ENCODE data around the gene ARMC5. TPM values are rescaled to one million over a fixed set of nuclear protein-coding genes. Genes with fewer than 3 reads are reported as not detected.
"Not testable (repeated sequence)": the region's sequence is repeated elsewhere in the genome, so short reads cannot be mapped to it uniquely, and the experiment has no call there.

The ARMC5 gene
- total RNA-seq: 6.2 TPM
- long read RNA-seq, transcript ARMC5-201 (6 exons, 3,612 nt): major isoform, 19 of 27 reads
- long read RNA-seq, partial matches to known transcripts: 7 of 27 reads
- long read RNA-seq, other reads (novel, unspliced or antisense): 0 of 27 reads

GRCh38 chr16:31458844-31459686 is at the start of gene ARMC5:
ARMC5 (plus strand) TSS chr16:31459501; CDS start chr16:31459525, 24 bp downstream.
- peak; percentile 98 for DNase-seq (ENCODE audit: low spot score)
- intact Hi-C loops (cut with DNase I): loop anchor here (5.0 to 10.0 kb wide), 5 partner anchors 48 to 504 kb away; partner anchors contain the start of genes RUSF1, SETD1A and ZNF267

GRCh38 chr16:31410082-31410481 is 49.2 kb upstream of the ARMC5 start:
- intact Hi-C loops (cut with DNase I): no loop called here
- no peak for DNase-seq (ENCODE audit: low spot score)

- intact Hi-C loops (cut with DNase I): no loop called here
- no peak for DNase-seq (ENCODE audit: low spot score)
Measured at GRCh38 chr16:31411024-31411844, 48.1 kb upstream of the ARMC5 start.

GRCh38 chr16:31412750-31413149 is 46.6 kb upstream of the ARMC5 start:
- intact Hi-C loops (cut with DNase I): no loop called here
- no peak for DNase-seq (ENCODE audit: low spot score)

- intact Hi-C loops (cut with DNase I): no loop called here
- DNase-seq (ENCODE audit: low spot score): no peak
Measured at GRCh38 chr16:31413381-31413780, 45.9 kb upstream of the ARMC5 start.

GRCh38 chr16:31413943-31414342 is 45.4 kb upstream of the ARMC5 start:
- no peak for DNase-seq (ENCODE audit: low spot score)
- intact Hi-C loops (cut with DNase I): no loop called here

- intact Hi-C loops (cut with DNase I): no loop called here
- DNase-seq (ENCODE audit: low spot score): no peak
Measured at GRCh38 chr16:31414706-31415105, 44.6 kb upstream of the ARMC5 start.

GRCh38 chr16:31416371-31416770 is 42.9 kb upstream of the ARMC5 start:
- intact Hi-C loops (cut with DNase I): no loop called here
- DNase-seq (ENCODE audit: low spot score): no peak

GRCh38 chr16:31417036-31417435 is 42.3 kb upstream of the ARMC5 start:
- intact Hi-C loops (cut with DNase I); DNase-seq (ENCODE audit: low spot score): not testable (repeated sequence)

GRCh38 chr16:31417916-31418315 is 41.4 kb upstream of the ARMC5 start:
- DNase-seq (ENCODE audit: low spot score): no peak
- intact Hi-C loops (cut with DNase I): no loop called here

GRCh38 chr16:31420037-31420436 is 39.3 kb upstream of the ARMC5 start:
- no peak for DNase-seq (ENCODE audit: low spot score)
- intact Hi-C loops (cut with DNase I): no loop called here

GRCh38 chr16:31421587-31421986 is 37.7 kb upstream of the ARMC5 start:
- DNase-seq (ENCODE audit: low spot score): no peak
- intact Hi-C loops (cut with DNase I): no loop called here

- intact Hi-C loops (cut with DNase I): no loop called here
Measured at GRCh38 chr16:31423241-31423640, 36.1 kb upstream of the ARMC5 start.

GRCh38 chr16:31423801-31424200 is 35.5 kb upstream of the ARMC5 start:
- DNase-seq (ENCODE audit: low spot score): no peak
- intact Hi-C loops (cut with DNase I): no loop called here

More at GRCh38 chr16:31423241-31423640, 36.1 kb upstream of the ARMC5 start:
- no peak for DNase-seq (ENCODE audit: low spot score)

GRCh38 chr16:31427441-31428278 is 31.6 kb upstream of the ARMC5 start:
- peak; percentile 85 for DNase-seq (ENCODE audit: low spot score)

GRCh38 chr16:31428279-31428597 is 31.1 kb upstream of the ARMC5 start, which contains the start of gene COX6A2:
COX6A2 (minus strand) TSS chr16:31428360; CDS start chr16:31428325, 35 bp downstream.
- intact Hi-C loops (cut with DNase I): no loop called here
- DNase-seq (ENCODE audit: low spot score): no peak

More at GRCh38 chr16:31427441-31428278, 31.6 kb upstream of the ARMC5 start:
- intact Hi-C loops (cut with DNase I): no loop called here

- no peak for DNase-seq (ENCODE audit: low spot score)
- intact Hi-C loops (cut with DNase I): no loop called here
Measured at GRCh38 chr16:31428638-31429247, 30.6 kb upstream of the ARMC5 start.

- intact Hi-C loops (cut with DNase I): no loop called here
- DNase-seq (ENCODE audit: low spot score): no peak
Measured at GRCh38 chr16:31429314-31429713, 30.0 kb upstream of the ARMC5 start.

GRCh38 chr16:31429796-31430195 is 29.5 kb upstream of the ARMC5 start:
- DNase-seq (ENCODE audit: low spot score): no peak

More at GRCh38 chr16:31429796-31430195, 29.5 kb upstream of the ARMC5 start:
- intact Hi-C loops (cut with DNase I): no loop called here
